HG03095 (cell line): ENCODE results near the gene HIP1.
"Not testable (repeated sequence)": the region's sequence is repeated elsewhere in the genome, so short reads cannot be mapped to it uniquely, and the experiment has no call there.

Source experiments
- ATAC-seq: cut with Tn5 transposase; IDR thresholded peaks from one replicate; pipeline ENCODE4 v1.9.1; 2021; ENCODE audit warnings: moderate library complexity; ENCODE audit not compliant: unreplicated experiment

HIP1 gene

GRCh38 chr7:75687246-75688088, 51.3 kb downstream of the HIP1 start:
- no peak for ATAC-seq

DNA sequence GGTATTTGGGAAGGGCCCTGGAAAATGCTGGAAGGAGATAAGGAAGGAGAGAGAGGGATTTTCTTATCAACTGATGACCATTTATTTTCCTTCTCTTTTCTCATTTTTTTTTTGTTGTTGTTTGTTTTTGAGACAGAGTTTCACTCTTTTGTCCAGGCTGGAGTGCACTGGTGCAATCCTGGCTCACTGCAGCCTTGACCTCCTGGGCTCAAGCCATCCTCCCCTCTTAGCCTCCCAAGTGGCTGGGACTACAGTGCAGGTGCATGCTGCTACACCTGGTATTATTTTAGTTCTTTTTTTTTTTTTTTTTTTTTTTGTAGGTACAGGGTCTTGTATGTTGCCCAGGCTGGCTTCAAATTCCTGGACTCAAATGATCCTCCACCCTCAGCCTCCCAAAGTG, 52.2 kb downstream of the HIP1 start:
- ATAC-seq = no peak

- not testable (repeated sequence) for ATAC-seq
Observed at GRCh38 chr7:75682052-75682451, 56.7 kb downstream of the HIP1 start.

- ATAC-seq = no peak
Observed at GRCh38 chr7:75679060-75679459, 59.7 kb downstream of the HIP1 start.

DNA sequence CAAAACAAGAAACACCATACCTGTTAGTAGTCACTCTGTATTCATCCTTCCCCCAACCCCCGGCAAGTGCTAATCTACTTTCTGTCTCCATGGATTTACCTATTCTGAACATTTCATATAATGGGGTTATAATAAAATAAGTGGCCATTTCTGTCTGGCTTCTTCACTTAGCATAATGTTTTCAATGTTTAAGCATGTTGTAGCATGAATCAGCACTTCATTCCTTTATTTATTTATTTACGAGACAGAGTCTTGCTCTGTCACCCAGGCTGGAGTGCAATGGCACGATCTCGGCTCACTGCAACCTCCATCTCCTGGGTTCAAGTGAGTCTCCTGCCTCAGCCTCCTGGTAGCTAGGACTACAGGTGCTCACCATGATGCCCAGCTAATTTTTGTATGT, 69.2 kb downstream of the HIP1 start:
- no peak for ATAC-seq

- no peak for ATAC-seq
Observed at GRCh38 chr7:75667938-75668337, 70.8 kb downstream of the HIP1 start.

DNA sequence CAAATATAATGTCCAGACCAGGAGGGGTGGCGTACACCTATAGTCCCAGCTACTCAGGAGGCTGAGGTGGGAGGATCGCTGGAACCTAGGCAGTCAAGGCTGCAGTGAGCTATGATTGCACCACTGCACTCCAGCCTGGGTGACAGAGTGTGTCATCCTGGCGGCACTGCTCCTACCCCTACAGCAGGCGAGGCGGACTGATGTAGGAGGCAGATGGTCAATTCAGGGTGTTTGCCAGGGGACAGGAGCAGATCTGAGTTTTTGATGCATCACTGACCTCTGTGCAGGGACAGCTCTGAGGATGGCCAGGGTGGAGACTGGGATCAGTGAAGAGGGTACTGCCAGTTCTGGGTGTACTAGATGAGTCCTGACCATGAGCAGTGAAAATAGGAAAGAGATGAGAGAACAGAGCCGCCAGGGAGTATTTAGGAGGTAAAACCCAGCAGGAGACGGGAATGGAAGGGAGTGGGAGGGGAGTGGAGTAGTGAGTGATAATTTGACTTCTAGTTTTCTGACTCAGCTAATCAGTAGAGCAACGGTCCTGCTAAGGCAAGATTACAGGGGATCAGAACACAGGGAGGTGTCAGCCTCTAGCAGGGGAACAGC, 75.3 kb downstream of the HIP1 start:
- peak; percentile 35 for ATAC-seq

GRCh38 chr7:75662579-75663301, 76.0 kb downstream of the HIP1 start:
- peak; percentile 65 for ATAC-seq

DNA sequence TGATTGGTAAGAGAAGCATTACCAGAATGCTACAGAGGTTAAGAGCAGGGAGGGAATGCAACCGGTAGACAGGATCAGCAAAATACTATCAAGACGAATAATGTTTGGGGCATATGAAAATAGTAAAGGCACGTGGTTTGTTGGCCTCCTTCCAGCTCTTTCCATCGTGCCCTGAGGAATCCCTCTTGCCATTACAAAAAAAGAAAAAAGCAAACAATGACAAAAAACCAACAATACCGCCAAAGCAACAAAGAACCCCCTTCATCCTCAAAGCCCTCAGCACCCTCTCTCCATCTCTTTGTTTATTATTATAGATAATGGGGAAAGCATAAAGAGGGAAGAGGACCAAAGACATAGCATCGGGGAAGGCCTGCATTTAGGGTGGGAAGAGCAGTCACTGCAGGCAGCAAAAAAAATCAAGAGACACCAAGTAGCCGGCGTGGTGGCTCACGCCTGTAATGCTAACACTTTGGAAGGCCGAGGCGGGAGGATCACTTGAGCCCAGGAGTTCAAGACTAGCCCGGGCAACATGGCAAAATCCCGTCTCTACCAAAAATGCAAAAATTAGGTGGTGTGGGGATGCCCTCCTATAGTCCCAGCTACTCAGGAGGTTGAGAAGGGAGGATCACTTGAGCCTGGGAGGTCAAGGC, 78.0 kb downstream of the HIP1 start:
- no peak for ATAC-seq

GRCh38 chr7:75658802-75659201, 79.9 kb downstream of the HIP1 start:
- no peak for ATAC-seq

DNA sequence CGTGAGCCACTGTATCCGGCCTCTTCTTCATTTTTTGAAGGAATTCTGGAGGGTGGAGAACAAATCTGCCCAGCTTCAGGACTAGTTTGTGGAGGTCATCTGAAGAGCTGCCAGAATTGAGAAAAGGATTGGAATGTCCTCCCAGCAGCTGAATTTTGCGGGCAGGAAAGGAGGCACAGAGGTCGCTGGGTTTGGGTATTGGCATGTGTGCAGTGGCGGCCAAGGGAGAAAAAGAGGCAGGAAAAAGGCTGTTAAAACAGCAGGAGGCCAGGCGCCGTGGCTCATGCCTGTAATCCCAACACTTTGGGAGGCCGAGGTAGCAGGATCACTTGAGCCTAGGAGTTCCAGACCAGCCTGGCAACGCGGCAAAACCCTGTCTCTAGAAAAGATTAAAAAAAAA, 80.4 kb downstream of the HIP1 start:
- no peak for ATAC-seq

- ATAC-seq = no peak
Observed at GRCh38 chr7:75657866-75658265, 80.9 kb downstream of the HIP1 start.

GRCh38 chr7:75656740-75657139, 82.0 kb downstream of the HIP1 start:
- no peak for ATAC-seq

DNA sequence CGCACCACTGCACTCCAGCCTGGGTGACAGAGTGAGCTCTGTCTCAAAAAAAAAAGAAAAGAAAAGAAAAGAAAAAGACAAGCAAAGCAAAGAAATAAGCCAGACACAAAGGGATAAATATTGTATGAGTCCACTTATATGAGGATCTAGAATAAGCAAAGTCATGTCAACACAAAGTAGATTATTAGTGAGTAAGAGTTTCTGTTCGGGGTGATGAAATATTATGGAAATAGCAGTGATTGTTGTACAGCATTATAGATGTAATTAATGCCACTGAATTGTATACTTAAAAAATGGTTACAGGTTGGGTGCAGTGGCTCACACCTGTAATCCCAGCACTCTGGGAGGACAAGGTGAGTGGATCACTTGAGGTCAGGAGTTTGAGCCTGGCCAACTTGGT, 83.2 kb downstream of the HIP1 start:
- no peak for ATAC-seq

DNA sequence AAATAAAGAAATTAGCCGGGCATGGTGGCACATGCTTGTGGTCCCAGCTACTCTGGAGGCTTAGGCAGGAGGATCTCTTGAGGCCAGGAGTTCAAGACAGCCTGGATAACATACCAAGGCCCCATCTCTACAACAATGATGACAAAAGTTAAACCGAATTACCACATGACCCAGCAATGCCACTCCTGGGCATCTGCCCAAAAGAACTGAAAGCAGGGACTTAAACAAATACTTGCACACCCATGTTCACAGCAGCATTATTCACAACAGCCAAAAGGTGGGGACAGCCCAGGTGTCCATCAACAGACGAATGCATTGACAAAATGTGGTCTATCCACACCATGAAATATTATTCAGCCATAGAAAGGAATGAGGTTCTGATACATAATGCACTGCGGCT, 83.9 kb downstream of the HIP1 start:
- no peak for ATAC-seq

DNA sequence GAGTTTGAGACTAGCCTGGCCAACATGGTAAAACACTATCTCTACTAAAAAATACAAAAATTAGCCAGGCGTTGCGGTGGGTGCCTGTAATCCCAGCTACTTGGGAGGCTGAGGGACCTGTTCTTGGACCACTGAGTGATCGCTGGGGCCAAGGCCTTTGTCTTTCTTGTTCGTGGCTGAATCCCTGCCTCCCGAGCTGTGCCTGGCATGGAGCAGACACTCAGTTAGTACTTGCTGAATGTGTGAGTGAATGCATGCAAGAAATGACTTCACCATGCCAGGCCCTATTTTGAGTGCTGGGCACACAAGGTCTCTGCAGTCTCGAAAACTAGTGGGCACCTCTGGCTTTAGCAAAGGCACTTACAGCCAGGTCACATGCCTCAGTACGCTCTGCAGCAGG, 85.1 kb downstream of the HIP1 start:
- no peak for ATAC-seq

- ATAC-seq = no peak
Observed at GRCh38 chr7:75652788-75653187, 86.0 kb downstream of the HIP1 start.

DNA sequence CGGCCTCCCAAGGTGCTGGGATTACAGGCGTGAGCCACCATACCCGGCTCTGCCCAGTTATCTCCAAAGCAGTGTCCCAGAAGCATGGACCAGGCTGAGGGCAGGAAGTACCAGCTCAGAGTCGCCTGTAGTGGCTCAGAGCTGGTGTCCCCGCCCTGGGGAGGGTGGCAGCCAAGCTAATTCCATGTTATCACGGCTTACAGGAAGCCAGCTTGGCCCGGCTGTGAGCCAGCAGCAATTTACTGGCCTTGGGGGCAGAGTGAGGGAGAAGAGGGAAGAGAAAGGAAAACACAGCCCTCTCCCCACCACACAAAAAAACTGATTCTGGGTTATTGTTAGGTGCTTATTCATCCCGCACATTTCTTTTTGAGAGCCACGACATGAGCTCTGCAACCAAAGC, 88.1 kb downstream of the HIP1 start:
- no peak for ATAC-seq

- ATAC-seq = no peak
Observed at GRCh38 chr7:75650062-75650461, 88.7 kb downstream of the HIP1 start.

DNA sequence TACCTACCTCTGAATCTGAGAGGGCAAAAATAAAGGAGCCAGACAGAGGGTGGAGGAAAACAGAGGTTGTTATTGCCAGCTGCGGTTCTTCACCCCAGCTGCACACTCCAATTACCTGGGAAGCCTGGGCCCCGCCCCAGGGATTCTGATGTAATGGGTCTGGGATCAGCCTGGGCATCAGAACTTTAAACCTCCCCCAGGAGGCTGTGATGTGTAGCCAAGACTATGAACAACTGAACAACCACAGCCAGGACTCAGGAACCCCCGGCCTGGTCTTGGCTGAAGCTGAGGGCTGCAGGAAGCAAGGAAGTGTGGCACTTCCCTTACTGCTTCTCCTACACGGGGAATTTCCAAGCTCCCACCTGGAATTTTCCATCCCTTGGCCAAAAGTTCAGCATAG, 89.3 kb downstream of the HIP1 start:
- ATAC-seq = no peak

- ATAC-seq = no peak
Observed at GRCh38 chr7:75647709-75648438, 90.9 kb downstream of the HIP1 start.
